Vagina (tissue), 2 donors: ENCODE measurements around the gene STX4.

Experiments
- POLR2A ChIP-seq, 2 donors: fragments of 450-650 bp; IDR thresholded peaks; one replicate each; pipeline ENCODE4 v1.6.1; 2017; ENCODE audit warnings: antibody characterized with exemption in 2 of 2, mild to moderate bottlenecking in 2 of 2, moderate library complexity in 2 of 2
- POLR2AphosphoS5 ChIP-seq, 2 donors: sonication (generic); formaldehyde crosslinking; IDR thresholded peaks; one replicate each; pipeline ENCODE4 v1.9.0; 2017; ENCODE audit warnings: antibody characterized with exemption in 2 of 2, mild to moderate bottlenecking in 2 of 2, low read depth in 1 of 2; ENCODE audit not compliant: insufficient read depth in 1 of 2
- TF ChIP-seq, protein P1 (sequence below), 3 experiments: fragments of 450-650 bp in 2 of 3; fragments of 200-600 bp in 1 of 3; sonication (generic) in 1 of 3; IDR thresholded peaks; one replicate each; pipeline ENCODE4 v1.5.1; 2017 to 2019; ENCODE audit warnings: antibody characterized with exemption in 3 of 3, mild to moderate bottlenecking in 2 of 3, moderate library complexity in 2 of 3

DNA sequence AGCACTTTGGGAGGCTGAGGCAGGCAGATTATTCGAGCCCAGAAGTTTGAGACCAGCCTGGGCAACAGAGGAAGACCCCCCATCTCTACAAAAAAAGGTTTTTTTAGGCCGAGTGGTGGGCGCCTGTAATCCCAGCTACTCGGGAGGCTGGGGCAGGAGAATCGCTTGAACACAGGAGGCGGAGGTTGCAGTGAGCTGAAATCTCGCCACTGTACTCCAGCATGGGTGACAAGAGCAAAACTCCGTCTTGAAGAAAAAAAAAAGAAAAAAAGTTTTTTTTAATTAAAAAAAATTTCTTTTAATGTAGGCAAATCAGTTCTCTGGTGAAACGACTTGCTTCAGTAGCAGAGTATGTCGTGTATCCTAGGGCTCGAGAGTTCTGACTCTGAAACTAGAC lies 37.4 kb upstream of the STX4 start:
- TF ChIP-seq, protein P1, sequence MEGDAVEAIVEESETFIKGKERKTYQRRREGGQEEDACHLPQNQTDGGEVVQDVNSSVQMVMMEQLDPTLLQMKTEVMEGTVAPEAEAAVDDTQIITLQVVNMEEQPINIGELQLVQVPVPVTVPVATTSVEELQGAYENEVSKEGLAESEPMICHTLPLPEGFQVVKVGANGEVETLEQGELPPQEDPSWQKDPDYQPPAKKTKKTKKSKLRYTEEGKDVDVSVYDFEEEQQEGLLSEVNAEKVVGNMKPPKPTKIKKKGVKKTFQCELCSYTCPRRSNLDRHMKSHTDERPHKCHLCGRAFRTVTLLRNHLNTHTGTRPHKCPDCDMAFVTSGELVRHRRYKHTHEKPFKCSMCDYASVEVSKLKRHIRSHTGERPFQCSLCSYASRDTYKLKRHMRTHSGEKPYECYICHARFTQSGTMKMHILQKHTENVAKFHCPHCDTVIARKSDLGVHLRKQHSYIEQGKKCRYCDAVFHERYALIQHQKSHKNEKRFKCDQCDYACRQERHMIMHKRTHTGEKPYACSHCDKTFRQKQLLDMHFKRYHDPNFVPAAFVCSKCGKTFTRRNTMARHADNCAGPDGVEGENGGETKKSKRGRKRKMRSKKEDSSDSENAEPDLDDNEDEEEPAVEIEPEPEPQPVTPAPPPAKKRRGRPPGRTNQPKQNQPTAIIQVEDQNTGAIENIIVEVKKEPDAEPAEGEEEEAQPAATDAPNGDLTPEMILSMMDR (IDR thresholded peaks at IDR 0.05): no peak
- no peak for TF ChIP-seq POLR2A (IDR thresholded peaks at IDR 0.05)
- TF ChIP-seq POLR2AphosphoS5 (IDR thresholded peaks at IDR 0.05; ENCODE audit: insufficient read depth in 1 of 2, low read depth in 1 of 2): no peak
